Heart right ventricle (tissue), 16 donors: ENCODE data around the gene PLK5. TPM values are rescaled to one million over a fixed set of nuclear protein-coding genes. Genes with fewer than 3 reads are reported as not detected.

Source experiments
- ATAC-seq, 8 donors: fragments of 200-7000 bp; cut with Tn5 transposase; one replicate each; pipeline ENCODE4 v1.9.1; 2020; ENCODE audit warnings: mild to moderate bottlenecking in 8 of 8, moderate library complexity in 8 of 8, moderate number of reproducible peaks in 1 of 8
- DNase-seq, 2 donors: peaks; one replicate each; pipeline ENCODE4 v3.0.0-alpha.2; 2020
- H3K27ac ChIP-seq, 10 donors: fragments of 200-600 bp; sonication (generic) in 2 of 10; one replicate each; pipeline versions ENCODE4 v1.5.0 to v1.8.0; 2020 to 2022; ENCODE audit warnings: mild to moderate bottlenecking in 3 of 10
- H3K27me3 ChIP-seq, 7 donors: fragments of 200-600 bp; one replicate each; pipeline ENCODE4 v1.8.0; 2021 to 2022; ENCODE audit warnings: mild to moderate bottlenecking in 2 of 7
- H3K36me3 ChIP-seq, 9 donors: fragments of 200-600 bp; sonication (generic) in 1 of 9; one replicate each; pipeline versions ENCODE4 v1.5.0 to v1.8.0; 2020 to 2022; ENCODE audit warnings: mild to moderate bottlenecking in 2 of 9
- H3K4me1 ChIP-seq, 9 donors: fragments of 200-600 bp; sonication (generic) in 1 of 9; one replicate each; pipeline versions ENCODE4 v1.5.0 to v1.8.0; 2020 to 2022; ENCODE audit warnings: mild to moderate bottlenecking in 4 of 9
- H3K4me3 ChIP-seq, 10 donors: fragments of 200-600 bp; sonication (generic) in 2 of 10; one replicate each; pipeline versions ENCODE4 v1.5.0 to v1.8.0; 2020 to 2022; ENCODE audit warnings: mild to moderate bottlenecking in 7 of 10, moderate library complexity in 2 of 10
- H3K9me3 ChIP-seq, 11 donors: fragments of 200-600 bp in 10 of 11; sonication (generic) in 2 of 11; one replicate each; pipeline versions ENCODE4 v1.5.0 to v1.8.0; 2013 to 2022; ENCODE audit warnings: mild to moderate bottlenecking in 2 of 11, control low read depth in 1 of 11, moderate library complexity in 1 of 11
- CTCF ChIP-seq, 9 donors: fragments of 200-600 bp; sonication (generic) in 2 of 9; IDR thresholded peaks; one replicate each; pipeline versions ENCODE4 v1.5.0 to v1.8.0; 2021 to 2022; ENCODE audit warnings: antibody characterized with exemption in 9 of 9, mild to moderate bottlenecking in 5 of 9, moderate library complexity in 1 of 9
- WGBS, 2 donors: extraction: QIAGEN DNeasy Blood & Tissue Kit; methylation state at CpG; one replicate each; pipeline ENCODE4 v1.1.7; 2013; ENCODE audit warnings: inconsistent platforms in 1 of 2; 5-methylcytosine and 5-hydroxymethylcytosine counted together
- intact Hi-C, 10 donors: fragments of 100-400 bp; cut with DNase I; formaldehyde crosslinking; loops; one replicate each; pipeline versions ENCODE4 v1.11.1 to v1.14.2; 2022
- polyA plus RNA-seq, 2 donors: library from polyadenylated mRNA; stranded (reverse); fragments of 200-250 nt; gene quantifications; one replicate each; pipeline ENCODE4 v1.2.3, GENCODE V29; 2013
- total RNA-seq, 10 donors: library from RNA; stranded (reverse); fragmentation: NEBNext Ultra II Directional in 3 of 10; extraction: Animal tissue kit (Norgen Biotek cat#: 25700) in 3 of 10; gene quantifications; one replicate each; pipeline versions ENCODE4 v1.2.1 to v1.2.4, GENCODE V29; 2021 to 2023
- donor health status: Arrhythmogenic right ventricular cardiomyopathy.
- donor health status: ischemic (EF 13 %, LVEDD 7.1; RV severe dilation, severe dysfunction).
- donor health status: healthy with polysubstance abuse.
- donor health status: DM: no; HTN: yes; CAD: no.
- donor health status: DM: no; HTN: no; CAD: no.
- donor health status: ischemic (EF 25% LVEDD 6.9; RV normal size, moderate dysfunction).
- donor health status: ischemic (EF 25% LVEDD 5.7; RV mildly dilated, moderate dysfunction).
- donor health status: healthy.
- donor health status: DM: yes; HTN: yes; CAD: no.
- donor health status: Ischemic cardiomyopathy.
- donor health status: ischemic (EF 35%, LVEDD 5.7; RV mildly dilated, moderate dysfunction).
- donor health status: nonischemic (EF 11% LVEDD 7.7; RV severe dilation, severe dysfunction).
- donor health status: DM: yes; HTN: yes; CAD: no.
- donor health status: PGD.
- donor health status: ischemic (EF 29% LVEDD 5.4; RV normal size, mild dysfunction).
- donor health status: nonischemic (EF 23%, LVEDD 6.1; RV moderate dilation, normal function).

Gene PLK5
- total and polyA plus RNA-seq, 12 donors = 0.11 to 0.57 TPM; not detected in 10

GRCh38 chr19:1495051-1495798 lies 28.7 kb upstream of the PLK5 start:
- H3K9me3 ChIP-seq = no peaks in the 10 kb centered on the region
- no peaks in the 10 kb centered on the region for H3K36me3 ChIP-seq

GRCh38 chr19:1495799-1496713 lies 27.8 kb upstream of the PLK5 start:
- Histone ChIP-seq H3K36me3 (no peaks in the 10 kb centered on the region), H3K27me3 (peaks cover 0 to 42% (median 18%) of the 10 kb centered on the region in 7 donors), H3K9me3 (no peaks in the 10 kb centered on the region), H3K27ac (no peak overlapping the region), H3K4me3 (no peak overlapping the region), H3K4me1 (peaks cover 3 to 20% (median 7%) of the 10 kb centered on the region in 9 donors)
- DNase-seq (no peak), ATAC-seq (no peak)
- WGBS, 2 donors = 82% methylated on average over 38 to 40 of the region's 40 CpGs
- no peak for TF ChIP-seq CTCF (IDR thresholded peaks at IDR 0.05)
- intact Hi-C loops = no loop called here

More at GRCh38 chr19:1495051-1495798, 28.7 kb upstream of the PLK5 start:
- no peak overlapping the region for H3K4me3 ChIP-seq
- H3K4me1 ChIP-seq = peaks cover 3 to 20% (median 7%) of the 10 kb centered on the region in 9 donors
- intact Hi-C loops = no loop called here
- DNase-seq = no peak
- whole genome bisulfite sequencing, 2 donors = 86% methylated on average over 36 to 37 of the region's 37 CpGs
- no peak for TF ChIP-seq CTCF (IDR thresholded peaks at IDR 0.05)
- peaks cover 0 to 42% (median 18%) of the 10 kb centered on the region in 7 donors for H3K27me3 ChIP-seq
- H3K27ac ChIP-seq = no peak overlapping the region
- ATAC-seq = no peak

- no peak for TF ChIP-seq CTCF (IDR thresholded peaks at IDR 0.05)
- 71 to 79% methylated on average over 38 to 39 of the region's 39 CpGs for WGBS, 2 donors
- Histone ChIP-seq H3K27me3 (peaks cover 0 to 40% (median 14%) of the 10 kb centered on the region in 7 donors), H3K4me1 (peaks cover 0 to 11% (median 0%) of the 10 kb centered on the region in 9 donors), H3K36me3 (no peaks in the 10 kb centered on the region), H3K9me3 (no peaks in the 10 kb centered on the region), H3K4me3 (no peak overlapping the region), H3K27ac (no peak overlapping the region)
- no peak for ATAC-seq
- intact Hi-C loops = no loop called here
- no peak for DNase-seq
These were observed 26.9 kb upstream of the PLK5 start for GRCh38 chr19:1496714-1497577.
